HepG2 (cell line): ENCODE data around the gene VMO1. TPM values are rescaled to one million over a fixed set of nuclear protein-coding genes. Genes with fewer than 3 reads are reported as not detected.

Source experiments
- NONO ChIP-seq, 2 experiments: fragments of 450-650 bp in 1 of 2; sonication (generic) in 1 of 2; formaldehyde crosslinking in 1 of 2; IDR thresholded peaks in 1 of 2; conservative IDR thresholded peaks in 1 of 2; 2 replicates each; pipeline versions ENCODE4 v1.6.1 to v1.8.0; 2017 to 2022; ENCODE audit warnings: mild to moderate bottlenecking in 1 of 2, missing genetic modification reagents in 1 of 2, moderate library complexity in 1 of 2
- TP53 ChIP-seq: sonication (generic); formaldehyde crosslinking; conservative IDR thresholded peaks from 2 replicates; pipeline ENCODE4 v1.4.0; 2020; ENCODE audit warnings: missing genetic modification reagents
- TSC22D2 ChIP-seq: sonication (generic); formaldehyde crosslinking; IDR thresholded peaks from 2 replicates; pipeline ENCODE4 v1.5.1; 2020; ENCODE audit warnings: missing genetic modification reagents, mild to moderate bottlenecking, borderline replicate concordance
- XRCC5 ChIP-seq: fragments of 200-400 bp; formaldehyde crosslinking; optimal IDR thresholded peaks from 2 replicates; pipeline ENCODE3; 2017; ENCODE audit warnings: mild to moderate bottlenecking, low read length
- ZNF264 ChIP-seq: sonication (generic); formaldehyde crosslinking; IDR thresholded peaks from 2 replicates; pipeline ENCODE4 v1.4.0; 2020; ENCODE audit warnings: missing genetic modification reagents
- ZNF709 ChIP-seq: sonication (generic); formaldehyde crosslinking; IDR thresholded peaks from 2 replicates; pipeline ENCODE4 v1.5.0; 2020; ENCODE audit warnings: mild to moderate bottlenecking, missing genetic modification reagents
- polyA plus RNA-seq, 8 experiments: library from polyadenylated mRNA; depleted of rRNA in 3 of 8; stranded (reverse) in 7 of 8; unstranded in 1 of 8; fragments of >200 nt; fragmentation: Illumina TruSeq in 4 of 8; extraction: Trizol in 4 of 8; gene quantifications; 2 replicates each; pipeline versions ENCODE4 v1.2.1 to v1.2.3, GENCODE V29; 2011 to 2016; ENCODE audit warnings: low read depth in 4 of 8, missing spikeins in 1 of 8, mixed read lengths in 1 of 8; ENCODE audit not compliant: insufficient read depth in 1 of 8
- total RNA-seq, 5 experiments: library from RNA; depleted of rRNA; stranded (reverse); fragments of >200 nt; fragmentation: Illumina TruSeq; extraction: Trizol; gene quantifications; 2 replicates each; pipeline ENCODE4 v1.2.3, GENCODE V29; 2016; ENCODE audit warnings: low read depth in 1 of 5
- TF ChIP-seq, protein P1 (sequence below): IDR thresholded peaks from 2 replicates; pipeline ENCODE4 v1.6.1; 2016; ENCODE audit warnings: low read depth, control low read depth
- TF ChIP-seq, protein P2 (sequence below): sonication (generic); formaldehyde crosslinking; conservative IDR thresholded peaks from 2 replicates; pipeline ENCODE4 v1.4.0; 2020; ENCODE audit warnings: mild to moderate bottlenecking, missing genetic modification reagents, moderate library complexity
- TF ChIP-seq, protein P3 (sequence below): sonication (generic); formaldehyde crosslinking; IDR thresholded peaks from 2 replicates; pipeline ENCODE4 v1.5.1; 2020; ENCODE audit warnings: missing genetic modification reagents, mild to moderate bottlenecking, borderline replicate concordance

The VMO1 gene
- total and polyA plus RNA-seq, 2 of the 13 experiments (the other 11 are each of a cell fraction or from before 2014, with no cell fraction given): not detected

DNA sequence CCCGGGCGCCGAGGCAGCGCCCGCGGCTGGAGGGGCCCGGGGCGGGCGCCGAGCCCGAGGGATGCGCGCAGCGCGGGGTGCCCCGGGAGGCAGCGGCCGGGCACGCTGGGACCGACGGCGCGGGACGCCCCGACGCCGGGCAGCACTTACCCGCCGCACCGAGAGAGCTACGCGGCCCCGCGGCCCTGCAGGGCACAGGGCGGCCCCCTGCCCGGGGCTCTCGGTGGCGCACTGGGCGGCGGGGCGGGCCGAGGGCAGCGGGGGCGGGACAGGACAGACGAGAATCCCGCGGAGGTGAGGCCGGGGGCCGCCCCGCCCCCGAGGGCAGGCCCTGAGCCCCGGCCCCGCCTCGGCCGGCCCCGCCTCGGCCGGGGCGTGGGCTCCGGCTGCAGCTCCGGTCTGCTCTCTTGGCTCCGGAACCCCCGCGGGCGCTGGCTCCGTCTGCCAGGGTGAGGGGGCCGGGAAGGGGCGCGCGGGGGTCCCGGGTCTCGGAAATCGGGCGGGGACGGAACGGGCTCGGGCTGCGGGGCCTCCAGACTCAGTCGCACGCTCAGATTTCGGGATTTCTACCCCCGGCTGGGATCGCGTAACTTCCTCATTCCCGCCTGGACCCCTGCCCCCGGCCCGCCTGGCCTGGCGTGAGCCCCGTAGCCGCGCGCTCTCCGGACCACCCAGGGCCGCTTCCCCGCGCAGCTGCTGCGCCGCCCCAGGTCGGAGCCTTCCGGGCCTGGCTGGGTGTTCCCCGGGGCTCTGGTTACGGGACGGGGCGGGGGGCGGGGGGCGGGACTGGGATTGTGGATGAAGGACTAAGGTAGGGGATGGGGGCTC, 20.8 kb upstream of the VMO1 start, which contains the start of gene PLD2 (continued):
- TF ChIP-seq, protein P1, sequence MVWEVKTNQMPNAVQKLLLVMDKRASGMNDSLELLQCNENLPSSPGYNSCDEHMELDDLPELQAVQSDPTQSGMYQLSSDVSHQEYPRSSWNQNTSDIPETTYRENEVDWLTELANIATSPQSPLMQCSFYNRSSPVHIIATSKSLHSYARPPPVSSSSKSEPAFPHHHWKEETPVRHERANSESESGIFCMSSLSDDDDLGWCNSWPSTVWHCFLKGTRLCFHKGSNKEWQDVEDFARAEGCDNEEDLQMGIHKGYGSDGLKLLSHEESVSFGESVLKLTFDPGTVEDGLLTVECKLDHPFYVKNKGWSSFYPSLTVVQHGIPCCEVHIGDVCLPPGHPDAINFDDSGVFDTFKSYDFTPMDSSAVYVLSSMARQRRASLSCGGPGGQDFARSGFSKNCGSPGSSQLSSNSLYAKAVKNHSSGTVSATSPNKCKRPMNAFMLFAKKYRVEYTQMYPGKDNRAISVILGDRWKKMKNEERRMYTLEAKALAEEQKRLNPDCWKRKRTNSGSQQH (CRISPR knock-in tag): peak; percentile 65; the same call in 1 of the 2 replicates
- TF ChIP-seq NONO (IDR thresholded peaks at IDR 0.05) (no peak), NONO (CRISPR knock-in tag; conservative IDR thresholded peaks at IDR 0.05) (peak; percentile 50; the same call in 1 of the 2 replicates), TSC22D2 (CRISPR knock-in tag) (0 out of 2 replicates have a peak, but pooled peaks have one; percentile 72), TP53 (no peak), ZNF709 (CRISPR knock-in tag) (no peak), ZNF264 (CRISPR knock-in tag) (no peak), XRCC5 (no peak)
- TF ChIP-seq, protein P2, sequence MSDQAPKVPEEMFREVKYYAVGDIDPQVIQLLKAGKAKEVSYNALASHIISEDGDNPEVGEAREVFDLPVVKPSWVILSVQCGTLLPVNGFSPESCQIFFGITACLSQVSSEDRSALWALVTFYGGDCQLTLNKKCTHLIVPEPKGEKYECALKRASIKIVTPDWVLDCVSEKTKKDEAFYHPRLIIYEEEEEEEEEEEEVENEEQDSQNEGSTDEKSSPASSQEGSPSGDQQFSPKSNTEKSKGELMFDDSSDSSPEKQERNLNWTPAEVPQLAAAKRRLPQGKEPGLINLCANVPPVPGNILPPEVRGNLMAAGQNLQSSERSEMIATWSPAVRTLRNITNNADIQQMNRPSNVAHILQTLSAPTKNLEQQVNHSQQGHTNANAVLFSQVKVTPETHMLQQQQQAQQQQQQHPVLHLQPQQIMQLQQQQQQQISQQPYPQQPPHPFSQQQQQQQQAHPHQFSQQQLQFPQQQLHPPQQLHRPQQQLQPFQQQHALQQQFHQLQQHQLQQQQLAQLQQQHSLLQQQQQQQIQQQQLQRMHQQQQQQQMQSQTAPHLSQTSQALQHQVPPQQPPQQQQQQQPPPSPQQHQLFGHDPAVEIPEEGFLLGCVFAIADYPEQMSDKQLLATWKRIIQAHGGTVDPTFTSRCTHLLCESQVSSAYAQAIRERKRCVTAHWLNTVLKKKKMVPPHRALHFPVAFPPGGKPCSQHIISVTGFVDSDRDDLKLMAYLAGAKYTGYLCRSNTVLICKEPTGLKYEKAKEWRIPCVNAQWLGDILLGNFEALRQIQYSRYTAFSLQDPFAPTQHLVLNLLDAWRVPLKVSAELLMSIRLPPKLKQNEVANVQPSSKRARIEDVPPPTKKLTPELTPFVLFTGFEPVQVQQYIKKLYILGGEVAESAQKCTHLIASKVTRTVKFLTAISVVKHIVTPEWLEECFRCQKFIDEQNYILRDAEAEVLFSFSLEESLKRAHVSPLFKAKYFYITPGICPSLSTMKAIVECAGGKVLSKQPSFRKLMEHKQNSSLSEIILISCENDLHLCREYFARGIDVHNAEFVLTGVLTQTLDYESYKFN (CRISPR knock-in tag): no peak
- TF ChIP-seq, protein P3, sequence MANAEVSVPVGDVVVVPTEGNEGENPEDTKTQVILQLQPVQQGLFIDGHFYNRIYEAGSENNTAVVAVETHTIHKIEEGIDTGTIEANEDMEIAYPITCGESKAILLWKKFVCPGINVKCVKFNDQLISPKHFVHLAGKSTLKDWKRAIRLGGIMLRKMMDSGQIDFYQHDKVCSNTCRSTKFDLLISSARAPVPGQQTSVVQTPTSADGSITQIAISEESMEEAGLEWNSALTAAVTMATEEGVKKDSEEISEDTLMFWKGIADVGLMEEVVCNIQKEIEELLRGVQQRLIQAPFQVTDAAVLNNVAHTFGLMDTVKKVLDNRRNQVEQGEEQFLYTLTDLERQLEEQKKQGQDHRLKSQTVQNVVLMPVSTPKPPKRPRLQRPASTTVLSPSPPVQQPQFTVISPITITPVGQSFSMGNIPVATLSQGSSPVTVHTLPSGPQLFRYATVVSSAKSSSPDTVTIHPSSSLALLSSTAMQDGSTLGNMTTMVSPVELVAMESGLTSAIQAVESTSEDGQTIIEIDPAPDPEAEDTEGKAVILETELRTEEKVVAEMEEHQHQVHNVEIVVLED (CRISPR knock-in tag): no peak
- TF ChIP-seq, all 625 proteins: peak for 51
